ACC112 (cell line): ENCODE results near the gene RALGPS1.
"Not testable (repeated sequence)": the region's sequence is repeated elsewhere in the genome, so short reads cannot be mapped to it uniquely, and the experiment has no call there.

Experiments used
- H2AFZ ChIP-seq: fragments of 200-600 bp; sonication (generic); one replicate; pipeline ENCODE4 v1.6.0; 2017; ENCODE audit warnings: antibody characterized with exemption, low read length; ENCODE audit not compliant: unreplicated experiment
- H3K27ac ChIP-seq: fragments of 200-600 bp; sonication (generic); 2 replicates; pipeline ENCODE4 v1.5.1; 2014; ENCODE audit warnings: low read depth, mild to moderate bottlenecking, antibody characterized with exemption, low read length, moderate library complexity
- H3K27me3 ChIP-seq: fragments of 200-600 bp; sonication (generic); 2 replicates; pipeline ENCODE4 v1.6.1; 2014; ENCODE audit warnings: mild to moderate bottlenecking, antibody characterized with exemption, low read length, moderate library complexity, mixed read lengths; ENCODE audit not compliant: insufficient read depth
- H3K36me3 ChIP-seq: fragments of 200-600 bp; sonication (generic); 2 replicates; pipeline ENCODE4 v1.6.1; 2016; ENCODE audit warnings: mild to moderate bottlenecking, antibody characterized with exemption, low read length, moderate library complexity, mixed read lengths; ENCODE audit not compliant: insufficient read depth
- H3K4me1 ChIP-seq: fragments of 200-600 bp; sonication (generic); one replicate; pipeline ENCODE4 v1.6.1; 2016; ENCODE audit warnings: low read length, mixed read lengths; ENCODE audit not compliant: insufficient read depth, unreplicated experiment, control insufficient read depth
- H3K4me3 ChIP-seq: fragments of 200-600 bp; sonication (generic); 2 replicates; pipeline ENCODE4 v1.5.1; 2014; ENCODE audit warnings: mild to moderate bottlenecking, low read depth, low read length
- H3K79me2 ChIP-seq: fragments of 200-600 bp; sonication (generic); one replicate; pipeline ENCODE4 v1.6.0; 2016; ENCODE audit warnings: low read length; ENCODE audit not compliant: control insufficient read depth, unreplicated experiment, insufficient read depth

The RALGPS1 gene

GRCh38 chr9:127139775-127140174, 225.2 kb downstream of the RALGPS1 start:
- no peaks in the 10 kb centered on the region for H3K36me3 ChIP-seq
- H2AFZ ChIP-seq = no peak overlapping the region
- H3K4me1 ChIP-seq = no peaks in the 10 kb centered on the region
- no peaks in the 10 kb centered on the region for H3K27me3 ChIP-seq
- no peak overlapping the region for H3K4me3 ChIP-seq
- H3K79me2 ChIP-seq = no peaks in the 10 kb centered on the region
- H3K27ac ChIP-seq = no peak overlapping the region

- H3K27ac ChIP-seq = no peak overlapping the region
- H2AFZ ChIP-seq = no peak overlapping the region
- H3K4me1 ChIP-seq = no peaks in the 10 kb centered on the region
- no peaks in the 10 kb centered on the region for H3K79me2 ChIP-seq
- H3K4me3 ChIP-seq = no peak overlapping the region
- no peaks in the 10 kb centered on the region for H3K27me3 ChIP-seq
- H3K36me3 ChIP-seq = no peaks in the 10 kb centered on the region
Measured at GRCh38 chr9:127140181-127140580, 225.6 kb downstream of the RALGPS1 start.

GRCh38 chr9:127140842-127141675, 226.5 kb downstream of the RALGPS1 start:
- no peaks in the 10 kb centered on the region for H3K79me2 ChIP-seq
- H3K27ac ChIP-seq = no peak overlapping the region
- H2AFZ ChIP-seq = no peak overlapping the region
- H3K4me3 ChIP-seq = no peak overlapping the region
- H3K36me3 ChIP-seq = no peaks in the 10 kb centered on the region
- no peaks in the 10 kb centered on the region for H3K4me1 ChIP-seq
- no peaks in the 10 kb centered on the region for H3K27me3 ChIP-seq

GRCh38 chr9:127142291-127142690, 227.7 kb downstream of the RALGPS1 start:
- H3K36me3 ChIP-seq = no peaks in the 10 kb centered on the region
- no peaks in the 10 kb centered on the region for H3K4me1 ChIP-seq
- H3K79me2 ChIP-seq = no peaks in the 10 kb centered on the region
- H3K27ac ChIP-seq = no peak overlapping the region
- no peak overlapping the region for H3K4me3 ChIP-seq
- no peak overlapping the region for H2AFZ ChIP-seq
- no peaks in the 10 kb centered on the region for H3K27me3 ChIP-seq

GRCh38 chr9:127142931-127143464, 228.4 kb downstream of the RALGPS1 start:
- Histone ChIP-seq H3K36me3 (no peaks in the 10 kb centered on the region), H3K79me2 (no peaks in the 10 kb centered on the region), H2AFZ (no peak overlapping the region), H3K4me1 (no peaks in the 10 kb centered on the region), H3K27me3 (no peaks in the 10 kb centered on the region), H3K4me3 (no peak overlapping the region), H3K27ac (no peak overlapping the region)

- Histone ChIP-seq H2AFZ (no peak overlapping the region), H3K27me3 (no peaks in the 10 kb centered on the region), H3K79me2 (no peaks in the 10 kb centered on the region), H3K27ac (no peak overlapping the region), H3K4me1 (no peaks in the 10 kb centered on the region), H3K4me3 (no peak overlapping the region), H3K36me3 (no peaks in the 10 kb centered on the region)
Measured at GRCh38 chr9:127143920-127144465, 229.4 kb downstream of the RALGPS1 start.

GRCh38 chr9:127144670-127145445, 230.3 kb downstream of the RALGPS1 start:
- H2AFZ ChIP-seq = no peak overlapping the region
- no peak overlapping the region for H3K27ac ChIP-seq
- H3K4me3 ChIP-seq = no peak overlapping the region
- no peaks in the 10 kb centered on the region for H3K4me1 ChIP-seq
- H3K27me3 ChIP-seq = no peaks in the 10 kb centered on the region
- no peaks in the 10 kb centered on the region for H3K36me3 ChIP-seq
- H3K79me2 ChIP-seq = no peaks in the 10 kb centered on the region

- H3K79me2 ChIP-seq, H3K4me1 ChIP-seq, H3K27me3 ChIP-seq, H3K27ac ChIP-seq, H3K36me3 ChIP-seq, H2AFZ ChIP-seq, H3K4me3 ChIP-seq: not testable (repeated sequence)
Measured at GRCh38 chr9:127146841-127147240, 232.3 kb downstream of the RALGPS1 start.

GRCh38 chr9:127147251-127147650, 232.7 kb downstream of the RALGPS1 start:
- Histone ChIP-seq H3K27me3 (no peaks in the 10 kb centered on the region), H3K36me3 (no peaks in the 10 kb centered on the region), H3K27ac (no peak overlapping the region), H3K79me2 (no peaks in the 10 kb centered on the region), H3K4me1 (no peaks in the 10 kb centered on the region), H2AFZ (no peak overlapping the region), H3K4me3 (no peak overlapping the region)

- Histone ChIP-seq H2AFZ (no peak overlapping the region), H3K27me3 (no peaks in the 10 kb centered on the region), H3K27ac (no peak overlapping the region), H3K79me2 (no peaks in the 10 kb centered on the region), H3K4me1 (no peaks in the 10 kb centered on the region), H3K4me3 (no peak overlapping the region), H3K36me3 (no peaks in the 10 kb centered on the region)
Measured at GRCh38 chr9:127148014-127148413, 233.4 kb downstream of the RALGPS1 start.
